Mucosa of descending colon (tissue), 3 donors: ENCODE results near the gene SSNA1. TPM values are rescaled to one million over a fixed set of nuclear protein-coding genes. Genes with fewer than 3 reads are reported as not detected.

Experiments used
- ATAC-seq: fragments of 200-7000 bp; cut with Tn5 transposase; one replicate; pipeline ENCODE4 v1.9.1; 2020; ENCODE audit warnings: mild to moderate bottlenecking, moderate library complexity
- DNase-seq, 3 donors: peaks; one replicate each; pipeline ENCODE4 v3.0.0-alpha.2; 2020
- H3K36me3 ChIP-seq: fragments of 200-600 bp; one replicate; pipeline ENCODE4 v1.8.0; 2021; ENCODE audit warnings: low read depth, mild to moderate bottlenecking
- H3K4me1 ChIP-seq: fragments of 200-600 bp; one replicate; pipeline ENCODE4 v1.8.0; 2021; ENCODE audit warnings: low read depth, mild to moderate bottlenecking
- H3K4me3 ChIP-seq: fragments of 200-600 bp; one replicate; pipeline ENCODE4 v1.8.0; 2021; ENCODE audit warnings: mild to moderate bottlenecking
- H3K9me3 ChIP-seq: fragments of 200-600 bp; one replicate; pipeline ENCODE4 v1.8.0; 2021; ENCODE audit warnings: mild to moderate bottlenecking
- CTCF ChIP-seq: fragments of 200-600 bp; IDR thresholded peaks from one replicate; pipeline ENCODE4 v1.8.0; 2022; ENCODE audit warnings: antibody characterized with exemption, mild to moderate bottlenecking
- intact Hi-C, 2 donors: fragments of 100-400 bp; cut with DNase I in 1 of 2; cut with micrococcal nuclease in 1 of 2; formaldehyde crosslinking; loops; one replicate each; pipeline versions ENCODE4 v1.11.0 to v1.11.1; 2022; cut with DNase I, micrococcal nuclease
- total RNA-seq, 3 donors: library from RNA; stranded (reverse); fragmentation: NEBNext Ultra II Directional in 2 of 3; extraction: Animal tissue kit (Norgen Biotek cat#: 25700) in 2 of 3; gene quantifications; one replicate each; pipeline versions ENCODE4 v1.2.1 to v1.2.4, GENCODE V29; 2021 to 2023
- donor health status: DM: no; HTN: no; CAD: no; lungs with moderate emphysema.
- donor health status: DM: no; HTN: no; CAD: no.
- donor health status: DM: no; HTN: yes; CAD: no.

Gene SSNA1
- total RNA-seq, 3 donors from 2014 or later = 56.7 to 71.1 (median 64.0) TPM

GRCh38 chr9:137172901-137173795, 15.3 kb upstream of the SSNA1 start:
- ATAC-seq (peak; percentile 36), DNase-seq (peak in 1 of 3 donors; percentile 56)
- Histone ChIP-seq H3K36me3 (no peaks in the 10 kb centered on the region), H3K4me3 (no peak overlapping the region), H3K4me1 (peaks cover 41% of the 10 kb centered on the region), H3K9me3 (no peaks in the 10 kb centered on the region)
- TF ChIP-seq CTCF = no peak
- intact Hi-C loops = no loop called here

- H3K4me3 ChIP-seq = no peak overlapping the region
- ATAC-seq = no peak
- no peak for TF ChIP-seq CTCF
- DNase-seq = no peak
- H3K36me3 ChIP-seq = no peaks in the 10 kb centered on the region
- intact Hi-C loops = no loop called here
- peaks cover 33% of the 10 kb centered on the region for H3K4me1 ChIP-seq
- H3K9me3 ChIP-seq = no peaks in the 10 kb centered on the region
Observed at GRCh38 chr9:137173796-137174664, 14.4 kb upstream of the SSNA1 start.

- H3K4me3 ChIP-seq = no peak overlapping the region
- DNase-seq = no peak
- H3K36me3 ChIP-seq = peaks cover 3% of the 10 kb centered on the region
- H3K9me3 ChIP-seq = no peaks in the 10 kb centered on the region
- ATAC-seq = peak; percentile 6
- no peak for TF ChIP-seq CTCF
- peaks cover 25% of the 10 kb centered on the region for H3K4me1 ChIP-seq
- intact Hi-C loops = no loop called here
Observed at GRCh38 chr9:137174722-137175293, 13.7 kb upstream of the SSNA1 start.

GRCh38 chr9:137175345-137175961, 13.0 kb upstream of the SSNA1 start:
- ATAC-seq (peak; percentile 4), DNase-seq (no peak)
- H3K9me3 ChIP-seq = no peaks in the 10 kb centered on the region

More at GRCh38 chr9:137175345-137175961, 13.0 kb upstream of the SSNA1 start:
- Histone ChIP-seq H3K4me3 (no peak overlapping the region), H3K36me3 (peaks cover 3% of the 10 kb centered on the region), H3K4me1 (peaks cover 21% of the 10 kb centered on the region)
- intact Hi-C loops = no loop called here
- no peak for TF ChIP-seq CTCF
